ENCODE measurements around the gene KCNK15.

DNA sequence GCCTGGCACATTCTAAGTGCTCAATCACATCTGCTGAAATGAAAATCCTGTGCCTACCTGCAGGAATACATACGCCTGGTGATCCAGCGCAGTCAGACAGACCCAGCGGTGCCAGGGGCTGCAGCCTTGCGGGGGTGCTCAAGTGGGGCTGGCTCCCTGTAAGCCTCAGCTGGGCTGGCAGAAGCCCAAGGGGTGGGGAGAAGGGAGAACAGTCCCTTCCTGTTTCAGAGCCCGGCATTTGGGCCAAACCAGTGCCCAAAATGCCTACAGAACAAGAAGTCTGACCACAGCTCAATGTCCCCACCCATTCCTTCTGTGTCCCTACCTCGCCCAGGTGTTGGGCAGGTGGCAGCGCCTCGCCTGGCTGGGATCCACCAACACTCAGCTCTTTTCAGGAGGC lies 22.6 kb downstream of the KCNK15 start:
- TF ChIP-seq, protein P1, sequence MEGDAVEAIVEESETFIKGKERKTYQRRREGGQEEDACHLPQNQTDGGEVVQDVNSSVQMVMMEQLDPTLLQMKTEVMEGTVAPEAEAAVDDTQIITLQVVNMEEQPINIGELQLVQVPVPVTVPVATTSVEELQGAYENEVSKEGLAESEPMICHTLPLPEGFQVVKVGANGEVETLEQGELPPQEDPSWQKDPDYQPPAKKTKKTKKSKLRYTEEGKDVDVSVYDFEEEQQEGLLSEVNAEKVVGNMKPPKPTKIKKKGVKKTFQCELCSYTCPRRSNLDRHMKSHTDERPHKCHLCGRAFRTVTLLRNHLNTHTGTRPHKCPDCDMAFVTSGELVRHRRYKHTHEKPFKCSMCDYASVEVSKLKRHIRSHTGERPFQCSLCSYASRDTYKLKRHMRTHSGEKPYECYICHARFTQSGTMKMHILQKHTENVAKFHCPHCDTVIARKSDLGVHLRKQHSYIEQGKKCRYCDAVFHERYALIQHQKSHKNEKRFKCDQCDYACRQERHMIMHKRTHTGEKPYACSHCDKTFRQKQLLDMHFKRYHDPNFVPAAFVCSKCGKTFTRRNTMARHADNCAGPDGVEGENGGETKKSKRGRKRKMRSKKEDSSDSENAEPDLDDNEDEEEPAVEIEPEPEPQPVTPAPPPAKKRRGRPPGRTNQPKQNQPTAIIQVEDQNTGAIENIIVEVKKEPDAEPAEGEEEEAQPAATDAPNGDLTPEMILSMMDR (IDR thresholded peaks at IDR 0.05; ENCODE audit: low read length): no peak
- no peak for TF ChIP-seq EZH2 (IDR thresholded peaks at IDR 0.05; ENCODE audit: borderline replicate concordance, low read length)

Data from OCI-LY1 (cell line).